Panc1 (cell line): ENCODE results near the gene LNX1. TPM values are rescaled to one million over a fixed set of nuclear protein-coding genes. Genes with fewer than 3 reads are reported as not detected.

Source experiments
- ATAC-seq: fragments of 200-7000 bp; cut with Tn5 transposase; 2 replicates; pipeline ENCODE4 v1.9.1; 2020; ENCODE audit warnings: mild to moderate bottlenecking, moderate library complexity
- BruUV-seq: library from RNA; stranded (reverse); fragments of 400-500 nt; replicated peaks from 2 replicates; lab custom pipeline; 2021; lab: Mats Ljungman, UMichigan
- CTCF ChIA-PET: fragments of 300-600 bp; sonication (Branson Sonifier 250); formaldehyde crosslinking; loops from one replicate; lab custom pipeline; 2022; ENCODE audit warnings: antibody characterized with exemption; lab: Charles Lee
- POLR2A ChIA-PET: fragments of 300-600 bp; sonication (Branson Sonifier 250); formaldehyde crosslinking; loops from one replicate; lab custom pipeline; 2022; ENCODE audit warnings: antibody characterized with exemption; lab: Charles Lee
- DNase-seq: peaks from one replicate; pipeline ENCODE4 v3.0.0-alpha.2; 2010; ENCODE audit warnings: low read depth, low spot score
- H3K27ac ChIP-seq: 2 replicates; pipeline ENCODE4 v1.5.1; 2011; ENCODE audit warnings: mild to moderate bottlenecking, low read length, inconsistent platforms
- H3K27me3 ChIP-seq: fragments of 200-500 bp; sonication (Bioruptor generic); 2 replicates; pipeline ENCODE4 v1.6.0; 2014; ENCODE audit warnings: low read length, inconsistent platforms; ENCODE audit not compliant: control insufficient read depth, insufficient read depth
- H3K36me3 ChIP-seq: fragments of 200-500 bp; sonication (Bioruptor generic); 2 replicates; pipeline ENCODE4 v1.5.1; 2014; ENCODE audit warnings: inconsistent platforms, mild to moderate bottlenecking, low read length, moderate library complexity; ENCODE audit not compliant: control insufficient read depth, insufficient read depth
- H3K4me1 ChIP-seq: 2 replicates; pipeline ENCODE4 v1.5.1; 2011; ENCODE audit warnings: inconsistent platforms, mild to moderate bottlenecking, low read length, moderate library complexity; ENCODE audit not compliant: control insufficient read depth, insufficient read depth
- H3K4me3 ChIP-seq, 2 experiments: 2 replicates each; pipeline ENCODE4 v1.5.1; 2011 to 2012; ENCODE audit warnings: low read depth in 2 of 2, low read length in 2 of 2, mild to moderate bottlenecking in 2 of 2, inconsistent platforms in 1 of 2, moderate library complexity in 1 of 2
- H3K9me3 ChIP-seq: fragments of 200-500 bp; sonication (Bioruptor generic); 2 replicates; pipeline ENCODE4 v1.5.1; 2014; ENCODE audit warnings: low read depth, mild to moderate bottlenecking, inconsistent platforms, low read length, moderate library complexity; ENCODE audit not compliant: control insufficient read depth, insufficient read depth
- CTCF ChIP-seq: fragments of 450-650 bp; IDR thresholded peaks from 2 replicates; pipeline ENCODE4 v1.5.1; 2017; ENCODE audit warnings: mild to moderate bottlenecking
- POLR2AphosphoS5 ChIP-seq: IDR thresholded peaks from 2 replicates; pipeline ENCODE4 v1.6.1; 2012; ENCODE audit warnings: mild to moderate bottlenecking, low read depth, low read length, moderate library complexity
- SIN3A ChIP-seq: IDR thresholded peaks from 2 replicates; pipeline ENCODE4 v1.6.1; 2012; ENCODE audit warnings: low read depth, mild to moderate bottlenecking, low read length, moderate library complexity, borderline replicate concordance; ENCODE audit not compliant: insufficient read depth
- TCF7L2 ChIP-seq: IDR thresholded peaks from 2 replicates; pipeline ENCODE4 v1.6.1; 2011; ENCODE audit warnings: mild to moderate bottlenecking, low read depth, low read length, inconsistent platforms
- in situ Hi-C: cut with HindIII; loops from 2 replicates; pipeline ENCODE4 v1.10.0; 2016; ENCODE audit warnings: low sequenced_read_pairs, low pct_unique_long_range_greater_than_20kb
- intact Hi-C: fragments of 100-400 bp; cut with micrococcal nuclease; formaldehyde crosslinking; loops from one replicate; pipeline ENCODE4 v1.10.0; 2022; ENCODE audit not compliant: unreplicated experiment
- total RNA-seq: library from RNA; stranded (reverse); gene quantifications from one replicate; pipeline ENCODE4 v1.2.1, GENCODE V29; 2021; ENCODE audit not compliant: unreplicated experiment
- TF ChIP-seq, protein P1 (sequence below), 2 experiments: IDR thresholded peaks; 2 replicates each; pipeline ENCODE4 v1.6.1; 2011 to 2012; ENCODE audit warnings: low read depth in 2 of 2, control low read depth in 1 of 2, low read length in 1 of 2, mild to moderate bottlenecking in 1 of 2, moderate library complexity in 1 of 2; ENCODE audit not compliant: insufficient read depth in 1 of 2

LNX1 gene
- total RNA-seq, 1 experiment from 2014 or later: 0.18 TPM

DNA sequence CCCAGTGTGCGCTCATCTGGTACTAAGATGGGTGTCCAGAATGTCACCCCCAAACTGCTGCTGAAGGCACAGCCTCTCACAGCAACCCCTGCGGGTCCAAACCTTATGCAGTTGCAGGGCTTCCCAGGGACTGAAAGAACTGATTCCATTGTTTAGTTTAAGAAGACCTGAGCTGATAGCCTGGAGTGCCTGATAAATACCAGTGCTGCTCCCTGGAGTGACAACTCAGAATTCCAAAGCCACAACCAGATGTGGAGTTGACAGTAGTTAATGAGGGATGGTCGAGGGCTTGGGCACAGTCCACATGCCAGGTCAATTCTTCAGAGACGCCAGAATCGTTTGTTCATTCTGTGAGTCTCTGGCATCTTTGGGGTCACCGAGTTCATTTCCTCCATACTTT, 71.2 kb downstream of the LNX1 start:
- no peak for DNase-seq
- no peak overlapping the region for H3K27ac ChIP-seq
- H3K27me3 ChIP-seq: no peaks in the 10 kb centered on the region
- no peaks in the 10 kb centered on the region for H3K36me3 ChIP-seq
- no peaks in the 10 kb centered on the region for H3K4me1 ChIP-seq
- CTCF ChIA-PET: no interaction called here
- in situ Hi-C loops: no loop called here
- H3K4me3 ChIP-seq: no peak overlapping the region
- intact Hi-C loops: no loop called here
- TF ChIP-seq, protein P1, sequence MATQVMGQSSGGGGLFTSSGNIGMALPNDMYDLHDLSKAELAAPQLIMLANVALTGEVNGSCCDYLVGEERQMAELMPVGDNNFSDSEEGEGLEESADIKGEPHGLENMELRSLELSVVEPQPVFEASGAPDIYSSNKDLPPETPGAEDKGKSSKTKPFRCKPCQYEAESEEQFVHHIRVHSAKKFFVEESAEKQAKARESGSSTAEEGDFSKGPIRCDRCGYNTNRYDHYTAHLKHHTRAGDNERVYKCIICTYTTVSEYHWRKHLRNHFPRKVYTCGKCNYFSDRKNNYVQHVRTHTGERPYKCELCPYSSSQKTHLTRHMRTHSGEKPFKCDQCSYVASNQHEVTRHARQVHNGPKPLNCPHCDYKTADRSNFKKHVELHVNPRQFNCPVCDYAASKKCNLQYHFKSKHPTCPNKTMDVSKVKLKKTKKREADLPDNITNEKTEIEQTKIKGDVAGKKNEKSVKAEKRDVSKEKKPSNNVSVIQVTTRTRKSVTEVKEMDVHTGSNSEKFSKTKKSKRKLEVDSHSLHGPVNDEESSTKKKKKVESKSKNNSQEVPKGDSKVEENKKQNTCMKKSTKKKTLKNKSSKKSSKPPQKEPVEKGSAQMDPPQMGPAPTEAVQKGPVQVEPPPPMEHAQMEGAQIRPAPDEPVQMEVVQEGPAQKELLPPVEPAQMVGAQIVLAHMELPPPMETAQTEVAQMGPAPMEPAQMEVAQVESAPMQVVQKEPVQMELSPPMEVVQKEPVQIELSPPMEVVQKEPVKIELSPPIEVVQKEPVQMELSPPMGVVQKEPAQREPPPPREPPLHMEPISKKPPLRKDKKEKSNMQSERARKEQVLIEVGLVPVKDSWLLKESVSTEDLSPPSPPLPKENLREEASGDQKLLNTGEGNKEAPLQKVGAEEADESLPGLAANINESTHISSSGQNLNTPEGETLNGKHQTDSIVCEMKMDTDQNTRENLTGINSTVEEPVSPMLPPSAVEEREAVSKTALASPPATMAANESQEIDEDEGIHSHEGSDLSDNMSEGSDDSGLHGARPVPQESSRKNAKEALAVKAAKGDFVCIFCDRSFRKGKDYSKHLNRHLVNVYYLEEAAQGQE (IDR thresholded peaks at IDR 0.05; ENCODE audit: insufficient read depth in 1 of 2, low read depth in 2 of 2, low read length in 1 of 2): no peak
- TF ChIP-seq POLR2AphosphoS5: no peak
- no peak for TF ChIP-seq SIN3A
- TF ChIP-seq CTCF: no peak
- no peak for TF ChIP-seq TCF7L2
- no peak for ATAC-seq
- H3K9me3 ChIP-seq: no peaks in the 10 kb centered on the region
- POLR2A ChIA-PET: no interaction called here
- no TSS peak for BruUV-seq

- Histone ChIP-seq H3K27me3 (no peaks in the 10 kb centered on the region), H3K4me3 (no peak overlapping the region), H3K9me3 (no peaks in the 10 kb centered on the region), H3K4me1 (no peaks in the 10 kb centered on the region), H3K27ac (no peak overlapping the region), H3K36me3 (no peaks in the 10 kb centered on the region)
- intact Hi-C loops (no loop called here), in situ Hi-C loops (no loop called here)
- ChIA-PET POLR2A (no interaction called here), CTCF (no interaction called here)
- ATAC-seq (no peak), DNase-seq (no peak)
- no TSS peak for BruUV-seq
- no peak for TF ChIP-seq TCF7L2
- TF ChIP-seq, protein P1 (IDR thresholded peaks at IDR 0.05; ENCODE audit: insufficient read depth in 1 of 2, low read depth in 2 of 2, low read length in 1 of 2): no peak
- TF ChIP-seq CTCF: no peak
- no peak for TF ChIP-seq POLR2AphosphoS5
- TF ChIP-seq SIN3A: no peak
Measured at GRCh38 chr4:53518807-53519206, 72.5 kb downstream of the LNX1 start.
